ENCODE results near the gene TMEM132C.

- no peak for TF ChIP-seq CTCF (IDR thresholded peaks at IDR 0.05)
- no peak for TF ChIP-seq POLR2A (IDR thresholded peaks at IDR 0.05)
Measured at GRCh38 chr12:128322341-128322740, 55.4 kb downstream of the TMEM132C start.
